B cell (primary cell): ENCODE measurements around the gene SLC2A10.

Source experiments
- EZH2 ChIP-seq: IDR thresholded peaks from 2 replicates; pipeline ENCODE4 v1.6.1; 2012; ENCODE audit warnings: borderline replicate concordance, low read depth, mild to moderate bottlenecking, moderate library complexity, low read length; ENCODE audit not compliant: insufficient read depth, poor library complexity, severe bottlenecking
- TF ChIP-seq, protein P1 (sequence below): fragments of 200-600 bp; IDR thresholded peaks from one replicate; pipeline ENCODE4 v1.8.0; 2022; ENCODE audit warnings: antibody characterized with exemption, mild to moderate bottlenecking

DNA sequence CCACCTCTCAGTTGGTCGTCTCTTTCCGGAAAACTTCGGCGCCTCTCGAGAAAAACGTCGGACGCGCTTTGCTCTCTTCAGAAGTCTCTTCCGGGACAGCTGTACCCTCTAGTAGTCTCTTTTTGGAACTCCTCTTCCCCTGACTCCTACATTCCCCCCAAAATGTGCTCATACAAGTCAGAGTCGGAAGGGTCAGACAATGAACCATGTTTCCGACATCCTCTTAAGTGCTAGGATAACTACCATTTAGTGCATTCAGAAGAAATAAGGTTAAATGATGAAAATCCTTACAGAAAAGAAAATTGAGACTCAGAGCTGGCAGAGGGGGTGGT is 19.7 kb upstream of the SLC2A10 start:
- TF ChIP-seq, protein P1, sequence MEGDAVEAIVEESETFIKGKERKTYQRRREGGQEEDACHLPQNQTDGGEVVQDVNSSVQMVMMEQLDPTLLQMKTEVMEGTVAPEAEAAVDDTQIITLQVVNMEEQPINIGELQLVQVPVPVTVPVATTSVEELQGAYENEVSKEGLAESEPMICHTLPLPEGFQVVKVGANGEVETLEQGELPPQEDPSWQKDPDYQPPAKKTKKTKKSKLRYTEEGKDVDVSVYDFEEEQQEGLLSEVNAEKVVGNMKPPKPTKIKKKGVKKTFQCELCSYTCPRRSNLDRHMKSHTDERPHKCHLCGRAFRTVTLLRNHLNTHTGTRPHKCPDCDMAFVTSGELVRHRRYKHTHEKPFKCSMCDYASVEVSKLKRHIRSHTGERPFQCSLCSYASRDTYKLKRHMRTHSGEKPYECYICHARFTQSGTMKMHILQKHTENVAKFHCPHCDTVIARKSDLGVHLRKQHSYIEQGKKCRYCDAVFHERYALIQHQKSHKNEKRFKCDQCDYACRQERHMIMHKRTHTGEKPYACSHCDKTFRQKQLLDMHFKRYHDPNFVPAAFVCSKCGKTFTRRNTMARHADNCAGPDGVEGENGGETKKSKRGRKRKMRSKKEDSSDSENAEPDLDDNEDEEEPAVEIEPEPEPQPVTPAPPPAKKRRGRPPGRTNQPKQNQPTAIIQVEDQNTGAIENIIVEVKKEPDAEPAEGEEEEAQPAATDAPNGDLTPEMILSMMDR = no peak
- TF ChIP-seq EZH2 = no peak
